Transverse colon (tissue), 3 donors: Measurements from ENCODE around the gene TRAPPC10.

Experiments used
- POLR2A ChIP-seq: fragments of 450-650 bp; IDR thresholded peaks from one replicate; pipeline ENCODE4 v1.6.1; 2016; ENCODE audit warnings: antibody characterized with exemption, mild to moderate bottlenecking, moderate library complexity
- POLR2AphosphoS5 ChIP-seq, 3 donors: sonication (generic); formaldehyde crosslinking; IDR thresholded peaks; one replicate each; pipeline ENCODE4 v1.6.1; 2016; ENCODE audit warnings: antibody characterized with exemption in 3 of 3

GRCh38 chr21:44092211-44092610 lies 80.1 kb downstream of the TRAPPC10 start:
- TF ChIP-seq POLR2AphosphoS5 (IDR thresholded peaks at IDR 0.05) = no peak
- no peak for TF ChIP-seq POLR2A
